ENCODE data around the gene SLC19A3. TPM values are rescaled to one million over a fixed set of nuclear protein-coding genes. Genes with fewer than 3 reads are reported as not detected.

SLC19A3 gene
- total and polyA plus RNA-seq, 7 donors: 0.69 to 8.2 (median 1.2) TPM

- no peak overlapping the region for H3K4me3 ChIP-seq
- DNase-seq: no peak
- H3K9me3 ChIP-seq: no peaks in the 10 kb centered on the region
- WGBS, 2 donors: 64 to 82% methylated on average over 3 of the region's 3 CpGs
- no peak overlapping the region for H3K27ac ChIP-seq
- no peaks in the 10 kb centered on the region for H3K4me1 ChIP-seq
- H3K27me3 ChIP-seq: no peaks in the 10 kb centered on the region
- H3K36me3 ChIP-seq: no peaks in the 10 kb centered on the region
- intact Hi-C loops (cut with DNase I): no loop called here
- TF ChIP-seq POLR2A (IDR thresholded peaks at IDR 0.05): no peak
- no peak for TF ChIP-seq EP300 (IDR thresholded peaks at IDR 0.05)
- no peak for TF ChIP-seq POLR2AphosphoS5 (IDR thresholded peaks at IDR 0.05)
- no peak for TF ChIP-seq CTCF (IDR thresholded peaks at IDR 0.05)
Measured at GRCh38 chr2:227703961-227704360, 13.9 kb downstream of the SLC19A3 start.

- TF ChIP-seq EP300 (IDR thresholded peaks at IDR 0.05) (no peak), POLR2A (IDR thresholded peaks at IDR 0.05) (no peak), POLR2AphosphoS5 (IDR thresholded peaks at IDR 0.05) (no peak), CTCF (IDR thresholded peaks at IDR 0.05) (no peak)
- H3K36me3 ChIP-seq: no peaks in the 10 kb centered on the region
- no peak for DNase-seq
- no peak overlapping the region for H3K4me3 ChIP-seq
- intact Hi-C loops (cut with DNase I): no loop called here
- WGBS, 2 donors: 14 to 56% methylated on average over 4 of the region's 4 CpGs
- no peaks in the 10 kb centered on the region for H3K27me3 ChIP-seq
- H3K27ac ChIP-seq: no peak overlapping the region
- no peaks in the 10 kb centered on the region for H3K4me1 ChIP-seq
- no peaks in the 10 kb centered on the region for H3K9me3 ChIP-seq
Measured at GRCh38 chr2:227703280-227703732, 14.5 kb downstream of the SLC19A3 start.

- H3K36me3 ChIP-seq: no peaks in the 10 kb centered on the region
- no peak overlapping the region for H3K27ac ChIP-seq
- H3K9me3 ChIP-seq: no peaks in the 10 kb centered on the region
- TF ChIP-seq POLR2A (IDR thresholded peaks at IDR 0.05): no peak
- TF ChIP-seq POLR2AphosphoS5 (IDR thresholded peaks at IDR 0.05): no peak
- TF ChIP-seq CTCF (IDR thresholded peaks at IDR 0.05): no peak
- TF ChIP-seq EP300 (IDR thresholded peaks at IDR 0.05): no peak
- no peak overlapping the region for H3K4me3 ChIP-seq
- intact Hi-C loops (cut with DNase I): no loop called here
- no peak for DNase-seq
- WGBS, 2 donors: 14 to 60% methylated on average over 3 of the region's 3 CpGs
- H3K4me1 ChIP-seq: no peaks in the 10 kb centered on the region
- no peaks in the 10 kb centered on the region for H3K27me3 ChIP-seq
Measured at GRCh38 chr2:227701556-227701955, 16.3 kb downstream of the SLC19A3 start.

GRCh38 chr2:227696990-227697679 is 20.7 kb downstream of the SLC19A3 start:
- DNase-seq: no peak
- intact Hi-C loops (cut with DNase I): no loop called here
- WGBS, 2 donors: 44 to 52% methylated on average over 2 of the region's 2 CpGs
- no peak for TF ChIP-seq CTCF (IDR thresholded peaks at IDR 0.05)
- Histone ChIP-seq H3K27me3 (no peaks in the 10 kb centered on the region), H3K4me3 (no peak overlapping the region), H3K27ac (no peak overlapping the region), H3K4me1 (no peaks in the 10 kb centered on the region), H3K36me3 (no peaks in the 10 kb centered on the region), H3K9me3 (no peaks in the 10 kb centered on the region)

- Histone ChIP-seq H3K4me1 (no peaks in the 10 kb centered on the region), H3K27me3 (no peaks in the 10 kb centered on the region), H3K9me3 (no peaks in the 10 kb centered on the region), H3K4me3 (no peak overlapping the region), H3K27ac (no peak overlapping the region), H3K36me3 (no peaks in the 10 kb centered on the region)
- 89 to 93% methylated on average over 3 of the region's 3 CpGs for WGBS, 2 donors
- intact Hi-C loops (cut with DNase I): no loop called here
- no peak for TF ChIP-seq POLR2A (IDR thresholded peaks at IDR 0.05)
- TF ChIP-seq EP300 (IDR thresholded peaks at IDR 0.05): no peak
- no peak for TF ChIP-seq CTCF (IDR thresholded peaks at IDR 0.05)
- no peak for TF ChIP-seq POLR2AphosphoS5 (IDR thresholded peaks at IDR 0.05)
- no peak for DNase-seq
Measured at GRCh38 chr2:227687189-227687588, 30.6 kb downstream of the SLC19A3 start.

Data from sigmoid colon (tissue), 7 donors.